Measurements from ENCODE around the gene MZT1. TPM values are rescaled to one million over a fixed set of nuclear protein-coding genes. Genes with fewer than 3 reads are reported as not detected.

The MZT1 gene
- total RNA-seq, 1 donor from 2014 or later: 28.6 TPM

- no peak for DNase-seq (ENCODE audit: low read depth)
Observed at GRCh38 chr13:72686766-72687165, 40.7 kb downstream of the MZT1 start.

GRCh38 chr13:72680353-72680752, 47.1 kb downstream of the MZT1 start:
- DNase-seq (ENCODE audit: low read depth): no peak

GRCh38 chr13:72678312-72678711, 49.1 kb downstream of the MZT1 start:
- no peak for DNase-seq (ENCODE audit: low read depth)

- no peak for DNase-seq (ENCODE audit: low read depth)
Observed at GRCh38 chr13:72677431-72677830, 50.0 kb downstream of the MZT1 start.

GRCh38 chr13:72666391-72666790, 61.0 kb downstream of the MZT1 start:
- DNase-seq (ENCODE audit: low read depth): no peak

GRCh38 chr13:72662548-72662947, 64.9 kb downstream of the MZT1 start:
- no peak for DNase-seq (ENCODE audit: low read depth)

Other genes with a start within 250 kb of the MZT1 start
- 3.7 and 7.4 TPM in 2 replicates for gene BORA, start 294 bp upstream of the MZT1 start, total RNA-seq
- gene DIS3, start 54.3 kb upstream of the MZT1 start, total RNA-seq: 29.0 and 31.4 TPM in 2 replicates
- gene PIBF1, start 54.5 kb upstream of the MZT1 start, total RNA-seq: 17.5 and 19.6 TPM in 2 replicates

Data from myocyte (in vitro differentiated cells).